Right hindlimb (tissue), 1 donor: ENCODE data around the gene UXS1.
"Not testable (repeated sequence)": the region's sequence is repeated elsewhere in the genome, so short reads cannot be mapped to it uniquely, and the experiment has no call there.

Source experiments
- DNase-seq: peaks from one replicate; pipeline ENCODE4 v3.0.0-alpha.2; 2018

Gene UXS1

DNA sequence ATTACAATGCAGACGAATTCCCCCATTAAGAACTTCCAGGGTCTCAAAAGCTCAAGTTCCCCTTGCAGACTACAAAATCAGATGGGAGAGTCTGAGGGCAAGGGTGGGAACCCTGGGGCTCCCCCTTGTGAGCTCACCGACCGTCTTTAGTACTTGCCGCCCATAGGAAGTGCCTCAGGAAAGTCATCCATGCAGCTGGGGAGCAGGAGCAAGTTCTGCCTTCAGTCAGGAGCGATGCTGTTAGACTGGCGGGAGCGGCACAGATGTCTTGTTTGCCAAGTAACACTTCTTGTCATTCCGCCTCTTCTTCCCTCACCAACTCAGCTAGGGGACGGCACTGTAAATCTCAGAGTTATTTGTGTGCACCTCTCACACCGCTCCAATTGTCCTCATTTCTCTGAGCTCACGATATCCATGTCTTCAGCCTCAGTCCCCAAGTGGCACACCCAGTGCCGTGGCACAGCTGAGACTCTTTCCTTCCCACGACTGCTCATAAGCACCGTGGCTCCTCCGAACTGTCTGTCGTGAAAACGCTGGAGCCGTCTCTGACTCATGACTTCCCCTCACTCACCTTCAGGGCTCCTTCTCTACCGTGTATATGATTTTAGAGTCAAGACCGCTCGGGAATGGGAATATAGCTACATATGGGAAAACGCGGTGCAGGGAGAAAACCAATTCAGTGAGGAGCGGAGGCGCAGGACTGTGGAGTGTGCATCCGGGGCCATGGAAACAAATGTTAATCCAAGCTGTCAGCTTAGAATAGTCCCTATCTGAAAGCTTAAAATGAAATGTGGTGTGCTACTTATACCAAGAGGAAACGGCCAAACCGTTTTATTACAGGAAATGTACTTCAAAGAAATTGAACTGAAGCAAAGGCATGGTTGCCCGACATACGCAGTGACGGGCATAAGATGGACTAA, 34.0 kb downstream of the UXS1 start:
- no peak for DNase-seq

DNA sequence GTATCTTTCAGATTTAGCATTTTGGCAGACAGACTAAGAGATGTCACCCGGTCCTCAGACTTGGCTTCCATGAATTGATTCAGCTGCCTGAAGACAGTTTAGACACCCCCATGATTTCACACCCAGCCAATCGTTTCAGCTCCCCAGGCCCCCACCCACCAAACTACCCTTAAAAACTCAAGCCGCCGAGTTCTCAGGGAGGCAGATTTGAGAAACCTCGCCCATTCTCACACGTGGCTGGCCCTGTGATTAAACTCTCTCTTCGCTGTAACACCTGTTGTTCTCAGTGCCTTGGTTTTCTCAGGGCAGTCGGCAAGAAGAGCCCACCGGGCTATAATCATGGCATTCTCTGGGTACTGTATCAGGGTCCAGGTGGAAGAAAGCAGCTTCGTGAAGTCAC, 35.2 kb downstream of the UXS1 start:
- no peak for DNase-seq

DNA sequence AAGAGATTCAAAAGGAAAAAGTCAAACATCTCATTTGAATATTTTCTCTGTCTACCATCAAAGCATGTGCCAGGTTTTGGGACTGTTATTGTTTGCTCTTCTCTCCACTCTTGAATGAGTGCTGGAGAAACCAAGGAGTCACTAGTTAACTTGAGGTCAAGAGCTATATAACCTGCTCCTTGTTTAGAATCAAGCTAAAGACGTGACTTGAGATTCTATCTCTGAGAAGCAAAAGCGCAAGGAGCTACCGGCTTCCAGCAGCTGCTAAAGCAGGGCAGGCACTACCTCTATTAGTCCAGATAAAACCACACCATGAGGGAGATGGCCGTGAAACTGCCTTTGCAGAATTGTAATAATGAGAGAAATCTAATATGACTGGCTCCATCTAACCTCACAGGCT, 36.0 kb downstream of the UXS1 start:
- no peak for DNase-seq

DNA sequence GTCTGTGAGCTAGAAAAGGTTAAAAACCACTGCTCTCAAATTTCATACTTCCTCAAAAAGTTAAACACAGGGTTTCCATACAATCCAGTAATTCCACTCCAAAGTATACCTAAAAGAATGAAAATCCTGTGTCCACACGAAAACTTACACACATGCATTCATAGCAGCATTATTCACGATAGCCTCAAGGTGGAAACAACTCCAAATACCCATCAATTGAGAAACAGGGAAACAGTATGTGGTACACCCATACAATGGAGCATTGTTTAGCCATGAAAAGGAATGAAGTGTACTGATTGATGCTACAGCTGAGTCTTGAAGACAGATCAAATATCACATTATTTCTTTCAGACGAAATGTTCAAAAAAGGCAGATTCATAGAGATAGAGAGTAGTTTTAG, 36.7 kb downstream of the UXS1 start:
- DNase-seq, result no peak

DNA sequence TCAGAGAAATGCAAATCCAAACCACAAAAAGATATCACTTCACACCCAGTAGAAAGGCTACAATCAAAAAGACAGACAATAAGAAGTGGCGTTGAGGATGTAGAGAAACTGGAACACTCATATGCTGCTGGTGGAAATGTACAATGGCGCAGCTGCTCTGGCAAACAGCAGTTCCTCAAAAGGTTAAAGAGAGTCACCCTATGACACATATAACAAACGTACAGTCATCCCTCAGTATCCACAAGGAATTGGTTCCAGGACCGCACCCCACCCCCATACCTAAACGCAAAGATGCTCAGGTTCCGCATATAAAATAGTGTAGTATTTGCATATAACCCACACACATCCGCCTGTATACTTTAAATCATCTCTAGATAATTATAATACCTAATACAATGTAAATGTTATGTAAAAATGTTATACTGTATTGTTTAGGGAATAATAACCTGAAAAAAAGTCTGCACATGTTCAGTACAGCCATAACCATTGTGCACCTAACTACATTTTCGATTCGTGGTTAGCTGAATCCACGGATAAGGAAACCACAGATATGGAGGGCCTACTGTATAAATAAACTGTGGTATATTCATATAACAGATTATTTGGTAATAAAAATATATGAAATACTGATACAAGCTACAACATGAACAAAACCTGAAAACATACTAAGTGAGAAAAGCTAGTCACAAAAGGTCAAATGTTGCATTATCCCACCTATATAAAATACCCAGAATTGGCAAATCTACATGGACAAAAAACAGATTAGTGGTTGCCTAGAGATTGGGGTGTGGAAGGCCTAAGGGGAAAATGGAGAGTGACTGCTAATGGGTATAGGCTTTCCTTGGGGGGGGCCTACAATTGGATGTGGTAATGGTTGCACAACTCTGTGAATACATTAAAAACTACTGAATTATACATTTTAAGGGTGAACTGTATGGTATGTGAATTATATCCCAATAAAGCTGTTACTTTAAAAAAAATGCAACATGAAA, 37.5 kb downstream of the UXS1 start:
- DNase-seq, result no peak

DNA sequence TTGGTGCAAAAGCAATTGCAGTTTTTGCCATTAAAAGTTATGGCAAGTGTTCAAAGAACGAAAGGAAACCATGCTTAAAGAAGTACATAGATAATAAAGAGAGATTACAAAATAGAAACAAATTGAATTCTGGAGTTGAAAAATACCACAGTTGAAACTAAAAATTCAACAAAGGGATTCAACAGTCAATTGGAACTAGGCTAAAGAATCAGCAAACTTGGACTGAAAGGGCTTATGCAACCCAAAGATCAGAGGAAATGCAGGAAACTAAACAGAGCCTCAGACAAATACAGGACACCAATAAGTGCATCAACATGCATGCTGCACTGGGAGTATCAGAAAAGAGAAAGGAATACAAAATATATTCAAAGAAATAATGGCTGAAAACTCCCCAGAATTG, 40.3 kb downstream of the UXS1 start:
- no peak for DNase-seq

DNA sequence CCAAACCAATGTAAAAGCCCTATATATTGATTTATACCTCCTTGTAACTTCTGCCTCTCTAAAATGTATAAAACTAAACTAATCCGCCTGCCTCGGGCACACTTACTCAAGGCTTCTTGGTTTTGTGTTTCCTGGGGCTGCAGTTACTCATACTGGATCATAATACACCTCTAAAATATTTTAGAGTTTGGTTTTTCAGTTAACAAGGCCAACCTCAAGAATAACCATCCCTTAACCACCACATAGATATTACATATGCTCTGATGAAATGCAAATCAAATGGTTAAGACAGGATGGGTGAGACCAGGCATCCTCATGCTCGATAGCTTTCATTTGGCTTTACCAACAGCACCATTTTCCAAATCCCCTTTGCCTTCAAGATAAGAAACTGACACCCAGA, 46.4 kb downstream of the UXS1 start:
- no peak for DNase-seq

DNA sequence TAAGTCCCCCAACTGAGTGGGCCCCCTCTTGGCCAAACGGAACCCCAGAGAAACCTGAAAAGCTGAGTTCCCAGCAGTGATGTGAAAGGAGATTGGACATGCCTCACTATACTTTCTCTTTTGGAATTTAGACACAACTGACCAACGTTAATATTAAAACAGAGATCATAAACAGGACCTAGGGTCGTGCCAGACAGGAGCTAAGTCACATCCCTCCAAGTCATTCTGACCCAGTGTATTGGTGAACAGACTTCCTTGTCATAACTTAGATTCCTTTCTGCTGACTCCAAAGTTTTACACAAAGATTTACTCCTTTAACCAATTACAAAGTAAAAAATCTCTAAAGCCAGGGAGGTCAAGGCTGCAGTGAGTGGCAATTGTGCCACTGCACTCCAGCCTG, 46.9 kb downstream of the UXS1 start:
- no peak for DNase-seq

DNA sequence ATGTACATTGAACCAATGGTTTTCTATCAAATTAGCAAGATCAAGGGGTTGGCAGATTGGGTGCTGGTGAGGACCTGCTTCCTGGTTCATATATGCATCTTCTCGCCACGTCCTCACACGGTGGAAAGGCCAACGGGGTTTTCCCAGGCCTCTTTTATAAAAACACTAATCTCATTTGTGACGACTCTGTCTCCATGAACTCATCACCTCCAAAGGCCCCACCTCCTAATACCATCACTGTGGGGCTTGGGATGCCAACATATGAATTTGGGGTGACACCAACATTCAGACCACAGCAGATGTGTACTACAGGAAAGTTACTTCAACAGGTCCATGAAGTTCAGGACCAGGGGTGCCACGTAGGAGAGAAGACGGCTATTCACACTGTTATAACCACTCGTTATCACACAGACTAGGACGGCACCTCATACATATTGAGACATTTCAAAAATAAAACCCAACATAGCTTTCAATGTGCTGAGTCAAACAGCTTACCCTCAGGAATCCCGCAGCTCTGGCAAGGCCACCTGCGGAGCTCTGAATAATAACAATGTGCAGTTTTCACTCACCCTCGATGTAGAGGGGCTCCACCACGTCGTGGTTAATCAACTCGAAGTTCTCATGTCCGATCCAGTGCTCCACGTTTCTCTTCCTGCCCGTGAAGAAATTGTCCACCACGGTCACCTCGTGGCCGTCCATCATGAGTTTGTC, 49.3 kb downstream of the UXS1 start:
- DNase-seq, result no peak

DNA sequence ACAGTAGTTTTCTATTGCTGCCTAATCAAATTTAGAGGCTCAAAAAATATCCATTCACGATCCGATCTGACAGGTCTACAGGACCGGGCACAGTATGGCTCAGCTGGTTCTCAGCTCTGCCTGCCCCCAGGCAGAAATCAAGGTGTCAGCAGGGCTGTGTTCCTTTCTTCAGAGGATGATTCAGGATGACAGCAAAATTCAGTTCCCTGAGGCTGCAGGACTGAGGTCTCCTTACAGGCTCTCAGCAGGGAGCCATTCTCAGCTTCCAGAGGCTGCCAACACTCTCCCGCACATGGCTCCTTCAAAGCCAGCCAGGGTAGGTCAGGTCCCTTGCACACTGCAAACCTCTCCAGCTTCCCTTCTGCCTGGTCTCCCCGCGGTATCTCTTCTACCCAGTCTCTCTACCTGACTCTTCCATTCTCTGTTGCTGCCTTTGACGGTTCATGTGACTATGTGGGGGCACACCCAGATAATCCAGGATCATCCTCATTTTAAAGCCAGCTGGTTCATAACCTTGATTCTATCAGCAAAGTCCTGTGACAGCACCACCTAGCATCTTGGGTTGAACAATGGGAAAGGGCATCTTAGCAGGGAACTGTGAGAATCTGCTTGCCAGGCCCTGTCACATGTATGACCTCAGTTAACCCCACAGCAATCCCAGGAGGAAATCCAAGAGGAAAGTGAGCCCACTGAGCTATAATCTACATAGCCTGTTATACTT, 50.4 kb downstream of the UXS1 start:
- no peak for DNase-seq

DNA sequence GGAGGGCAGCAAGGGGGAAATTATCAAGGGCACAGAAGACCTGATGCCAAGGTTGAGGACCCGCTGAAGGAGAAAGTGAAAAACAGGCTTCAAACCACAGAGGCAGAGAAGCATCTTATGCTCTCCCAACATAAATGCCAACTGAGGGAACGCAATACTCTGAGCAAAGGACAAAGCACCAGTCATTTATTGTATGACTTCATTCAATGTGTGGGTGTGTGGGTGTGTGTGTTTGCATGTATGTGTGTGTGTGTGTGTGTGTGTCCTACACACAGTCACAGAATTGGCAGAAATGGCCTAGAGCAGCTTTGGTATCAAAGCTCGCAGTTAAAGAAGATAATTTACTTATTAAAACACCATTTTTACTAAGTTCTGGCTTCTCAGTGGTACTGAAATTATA, 51.4 kb downstream of the UXS1 start:
- DNase-seq, result no peak

DNA sequence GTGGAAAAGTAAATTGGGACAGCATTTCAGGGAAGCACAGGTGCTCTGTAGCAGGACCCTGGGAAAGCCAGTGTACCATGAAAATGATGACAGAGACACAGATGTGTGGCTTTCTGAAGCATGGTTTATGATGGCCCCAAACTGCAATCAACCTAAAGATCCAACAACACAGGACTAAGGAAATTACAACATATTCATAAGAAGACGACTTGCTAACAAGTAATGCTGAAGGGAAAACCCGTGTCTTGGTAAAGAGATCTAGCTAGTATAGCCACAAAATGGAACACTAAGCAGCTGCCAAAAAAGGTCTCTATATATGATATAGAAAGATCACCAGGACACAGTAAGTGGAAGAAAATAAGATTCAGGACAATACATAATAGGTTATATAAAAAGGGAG, 53.2 kb downstream of the UXS1 start:
- no peak for DNase-seq

DNA sequence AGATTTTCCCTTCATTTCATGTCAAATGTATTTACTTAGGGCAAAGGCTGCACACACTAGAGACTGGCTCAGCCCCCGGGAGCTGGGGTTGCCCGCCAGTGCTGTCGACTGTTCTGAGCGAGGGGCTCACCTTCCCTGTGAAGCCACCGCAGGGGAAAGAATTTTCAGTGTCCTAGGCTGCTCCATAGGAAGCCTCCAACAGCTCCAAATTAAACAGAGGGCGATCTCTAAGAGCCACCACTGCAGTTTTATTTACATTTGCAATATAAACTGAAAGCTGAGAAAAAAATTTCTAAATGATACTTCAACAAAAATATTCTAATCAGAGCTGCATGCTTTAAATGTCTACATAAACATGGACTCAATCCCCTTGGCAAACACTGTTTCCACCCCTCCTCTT, 54.0 kb downstream of the UXS1 start:
- no peak for DNase-seq

DNA sequence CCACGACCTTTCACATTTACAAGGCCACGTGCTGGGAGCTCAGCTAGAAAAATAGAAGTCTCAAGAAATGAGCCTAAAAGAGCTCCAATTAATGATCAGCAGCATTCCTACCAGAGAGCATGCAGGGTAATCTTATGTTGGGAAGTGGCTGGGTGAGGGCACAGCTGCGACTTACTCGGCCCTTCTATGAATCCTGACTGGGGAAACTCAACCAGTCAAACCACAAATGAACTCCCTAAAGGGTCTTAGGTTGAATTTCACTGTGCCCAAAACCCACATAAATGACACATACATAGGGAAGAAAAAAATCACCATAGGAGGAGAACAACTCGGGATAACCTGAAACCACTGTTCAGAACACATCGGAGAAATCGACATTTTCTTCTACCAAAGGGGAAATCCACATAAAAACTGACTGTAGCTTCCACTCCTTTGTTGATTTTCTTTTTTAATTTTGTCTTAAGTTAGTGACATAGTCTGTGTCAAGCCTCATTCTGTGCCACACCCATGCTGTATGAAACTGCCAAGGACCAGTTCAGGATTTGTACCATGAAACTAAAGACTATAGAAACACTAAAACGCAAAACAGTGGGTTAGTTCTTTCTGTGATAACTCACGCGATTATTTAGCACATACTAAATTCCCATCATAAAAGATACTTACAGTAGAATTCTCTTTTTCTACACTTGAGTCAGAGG, 54.7 kb downstream of the UXS1 start:
- no peak for DNase-seq

DNA sequence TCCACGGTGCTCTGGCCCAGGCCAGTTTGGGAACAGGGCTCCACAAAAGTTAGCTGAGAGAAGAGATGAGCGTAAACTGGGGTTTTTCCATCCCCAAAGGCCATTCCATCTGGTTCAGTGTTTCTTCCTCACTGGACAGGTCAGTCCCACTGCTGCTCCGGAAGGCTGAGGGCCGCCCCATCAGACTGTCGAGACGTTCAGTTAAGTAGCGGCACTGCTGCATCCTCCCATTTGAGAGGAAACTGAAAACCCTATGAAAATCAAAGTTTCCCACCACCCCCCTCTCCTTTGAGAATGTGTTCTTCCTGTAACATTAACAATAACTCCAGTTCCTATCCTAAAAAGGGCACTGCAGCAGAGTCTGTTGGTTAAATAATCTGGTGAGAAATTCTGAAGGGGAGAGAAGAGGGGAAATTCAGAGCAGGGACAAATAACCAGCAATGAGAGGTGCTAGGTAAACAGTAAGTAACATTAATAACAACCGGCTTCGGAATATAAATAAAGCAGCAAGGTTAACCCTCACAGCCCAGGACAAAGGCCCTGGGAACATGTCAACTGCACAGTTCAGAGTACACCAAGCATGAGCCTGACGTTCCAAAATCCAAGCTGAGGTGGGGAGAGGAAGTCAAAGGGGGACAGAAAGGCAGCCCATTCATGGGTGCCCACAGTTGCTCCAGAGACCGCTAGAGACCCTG, 55.4 kb downstream of the UXS1 start:
- no peak for DNase-seq

DNA sequence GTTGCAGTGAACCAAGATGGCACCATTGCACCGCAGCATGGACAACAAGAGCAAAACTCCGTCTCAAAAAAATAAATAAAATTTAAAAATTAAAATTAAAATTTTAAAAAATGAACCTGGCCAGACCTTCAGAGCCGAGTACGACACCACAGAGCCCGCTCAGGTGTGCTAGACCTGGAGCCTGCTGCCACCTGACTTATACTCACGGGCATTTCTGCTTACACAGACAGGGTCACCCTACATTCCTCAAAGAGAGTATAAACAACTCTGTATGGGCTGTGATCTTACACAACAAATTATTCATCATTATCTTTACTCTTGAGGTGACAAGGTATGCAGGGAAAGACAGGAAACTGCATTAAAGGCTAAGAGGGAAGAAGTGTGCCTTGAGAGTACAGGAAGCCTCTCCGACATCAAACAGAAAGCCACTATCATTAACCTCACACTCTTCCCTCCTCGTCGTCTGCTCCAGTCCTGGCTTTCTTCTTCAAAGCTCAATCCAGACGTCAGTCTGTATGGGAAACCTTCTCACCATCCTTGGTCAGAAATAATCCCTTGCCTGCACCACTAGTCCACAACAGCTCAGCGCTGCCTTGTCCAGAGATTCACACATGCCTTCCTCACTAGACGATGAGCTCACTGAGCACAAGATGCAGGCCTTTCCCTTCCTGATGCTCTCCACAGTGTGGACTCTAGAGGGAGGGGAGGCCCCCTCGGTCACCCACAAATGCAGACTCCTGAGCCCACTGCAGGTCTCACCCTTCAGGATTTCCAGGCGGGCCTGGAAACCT, 56.2 kb downstream of the UXS1 start:
- no peak for DNase-seq

DNA sequence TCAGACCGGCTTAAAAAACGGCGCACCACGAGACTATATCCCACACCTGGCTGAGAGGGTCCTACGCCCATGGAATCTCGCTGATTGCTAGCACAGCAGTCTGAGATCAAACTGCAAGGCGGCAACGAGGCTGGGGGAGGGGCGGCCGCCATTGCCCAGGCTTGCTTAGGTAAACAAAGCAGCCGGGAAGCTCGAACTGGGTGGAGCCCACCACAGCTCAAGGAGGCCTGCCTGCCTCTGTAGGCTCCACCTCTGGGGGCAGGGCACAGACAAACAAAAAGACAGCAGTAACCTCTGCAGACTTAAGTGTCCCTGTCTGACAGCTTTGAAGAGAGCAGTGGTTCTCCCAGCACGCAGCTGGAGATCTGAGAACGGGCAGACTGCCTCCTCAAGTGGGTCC, 62.9 kb downstream of the UXS1 start:
- DNase-seq, result not testable (repeated sequence)

DNA sequence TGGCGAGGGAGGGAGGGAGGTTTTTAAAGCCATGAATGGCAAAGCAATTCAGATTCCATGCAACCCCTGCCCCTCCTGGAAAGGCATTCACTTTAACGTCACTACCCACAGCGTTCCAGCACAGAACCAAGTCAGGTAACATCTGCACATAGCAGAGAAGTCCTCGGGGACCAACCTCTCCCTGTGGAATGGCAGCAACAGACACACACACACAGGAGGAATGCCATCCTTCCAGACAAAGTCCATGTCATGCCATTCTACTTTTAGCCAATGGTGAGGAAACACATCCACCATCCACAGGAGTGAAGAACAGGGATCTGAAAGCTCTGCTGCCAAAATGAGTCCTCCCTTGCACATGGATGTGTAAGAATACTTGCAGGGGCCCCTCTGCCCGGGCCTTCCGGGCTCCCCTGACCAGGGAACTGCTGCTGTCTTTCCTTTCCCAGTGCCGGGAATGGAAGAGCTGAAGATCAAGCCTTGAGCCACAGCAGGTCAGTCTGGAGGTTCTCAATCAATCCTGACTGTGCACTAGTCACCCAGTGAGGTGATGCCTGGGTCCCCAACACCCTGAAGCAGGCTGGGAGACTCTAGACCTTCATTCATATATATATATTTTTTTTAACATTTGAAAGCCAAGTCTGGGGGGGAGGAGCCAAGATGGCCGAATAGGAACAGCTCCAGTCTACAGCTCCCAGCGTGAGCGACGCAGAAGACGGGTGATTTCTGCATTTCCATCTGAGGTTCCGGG, 63.7 kb downstream of the UXS1 start:
- no peak for DNase-seq

DNA sequence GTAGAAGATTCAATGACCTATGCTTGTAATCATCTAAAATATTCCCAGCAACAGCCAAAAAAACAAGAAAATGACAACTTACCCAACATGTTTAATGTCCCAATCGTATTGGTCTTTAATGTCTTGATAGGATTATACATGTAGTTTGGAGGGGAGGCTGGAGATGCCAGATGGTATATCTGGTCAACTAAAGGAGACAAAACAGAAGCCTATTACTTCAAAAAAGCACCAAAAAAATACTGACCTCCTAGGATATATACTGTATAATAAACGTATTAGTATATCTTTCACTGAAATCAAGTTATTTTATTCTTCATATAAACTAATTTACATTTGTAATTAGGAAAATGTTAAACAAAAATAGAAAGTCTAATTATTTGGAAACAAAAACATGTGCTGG, 64.5 kb downstream of the UXS1 start:
- DNase-seq, result no peak

DNA sequence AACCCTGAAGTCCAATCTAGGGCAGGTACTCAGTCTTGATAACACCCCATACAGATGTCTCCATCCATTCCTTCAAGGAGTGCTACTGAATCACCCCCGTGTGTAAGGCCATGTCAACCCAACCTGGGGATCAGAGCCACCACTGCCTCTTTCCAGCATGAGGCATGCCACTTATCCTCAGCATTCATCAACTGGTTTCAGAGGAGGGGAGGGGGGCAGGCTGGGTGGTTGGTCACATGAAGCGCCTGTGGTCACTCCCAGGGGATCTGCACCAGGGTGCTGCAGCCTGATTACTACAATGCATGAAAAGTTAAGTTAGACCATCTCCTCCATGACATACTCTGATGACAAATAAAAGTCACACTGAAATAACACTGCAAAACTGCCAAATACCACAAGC, 65.0 kb downstream of the UXS1 start:
- DNase-seq, result no peak
